ENCODE data around the gene NOS3.

DNA sequence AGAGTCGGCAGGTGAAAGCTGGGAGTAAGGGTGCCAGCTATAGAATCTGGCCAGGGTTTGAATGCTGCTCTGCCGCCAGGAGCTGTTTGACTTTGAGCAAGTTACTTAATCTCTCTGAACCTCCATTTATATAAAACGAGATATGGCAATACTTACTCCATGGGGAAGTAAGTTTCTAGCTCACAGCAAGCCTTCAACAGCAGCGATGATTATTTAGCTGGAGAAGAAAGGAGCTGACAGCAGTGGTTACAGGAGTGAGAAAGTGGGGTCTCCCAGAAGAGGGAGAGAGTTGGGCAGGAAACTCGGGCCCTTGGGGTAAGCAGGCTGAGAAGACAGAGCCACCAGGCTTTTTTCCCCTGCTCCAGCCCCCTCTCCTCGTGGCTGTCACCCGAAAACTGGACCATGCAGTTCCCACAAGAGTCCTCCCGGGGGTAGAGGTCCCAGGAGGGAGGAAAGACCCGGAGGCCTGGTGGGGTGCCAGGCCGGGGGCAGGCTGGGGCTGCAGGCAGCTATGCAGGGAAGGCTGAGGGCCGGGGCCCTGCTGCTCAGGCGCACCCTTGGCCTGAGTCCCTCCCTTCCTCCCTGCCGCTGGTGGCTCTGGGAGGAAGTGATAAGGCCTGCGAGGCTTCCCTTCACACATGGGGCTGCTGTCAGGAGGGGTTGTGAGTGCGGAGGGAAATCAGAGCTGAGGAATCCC lies 3.5 kb downstream of the NOS3 start:
- TF ChIP-seq POLR2A (IDR thresholded peaks at IDR 0.05) = no peak
- no peak for TF ChIP-seq CTCF (IDR thresholded peaks at IDR 0.05)

Measured in prostate gland (tissue), 2 donors.